GM23338 (cell line): Measurements from ENCODE around the gene SAP130. TPM values are rescaled to one million over a fixed set of nuclear protein-coding genes. Genes with fewer than 3 reads are reported as not detected.

Experiments
- ATAC-seq: fragments of 200-7000 bp; cut with Tn5 transposase; 3 replicates; pipeline ENCODE4 v1.9.1; 2020
- DNase-seq: peaks from one replicate; pipeline ENCODE4 v3.0.0-alpha.2; 2015; ENCODE audit warnings: low spot score
- H2AFZ ChIP-seq: fragments of 200-600 bp; sonication (generic); 2 replicates; pipeline ENCODE4 v1.8.0; 2016; ENCODE audit warnings: antibody characterized with exemption, mild to moderate bottlenecking, moderate library complexity
- H3F3A ChIP-seq: fragments of 200-600 bp; sonication (generic); replicated peaks from 2 replicates; pipeline ENCODE4 v1.8.0; 2017; ENCODE audit warnings: antibody characterized with exemption, mixed run types, low read depth
- H3K27ac ChIP-seq: fragments of 200-600 bp; sonication (generic); 2 replicates; pipeline ENCODE4 v1.6.1; 2016; ENCODE audit warnings: low read depth
- H3K27me3 ChIP-seq: fragments of 200-600 bp; sonication (generic); 2 replicates; pipeline ENCODE4 v1.8.0; 2016; ENCODE audit warnings: mild to moderate bottlenecking, mixed run types, moderate library complexity; ENCODE audit not compliant: insufficient read depth
- H3K36me3 ChIP-seq: fragments of 200-600 bp; sonication (generic); 2 replicates; pipeline ENCODE4 v1.8.0; 2016; ENCODE audit warnings: mild to moderate bottlenecking; ENCODE audit not compliant: insufficient read depth
- H3K4me1 ChIP-seq: fragments of 200-600 bp; sonication (generic); 2 replicates; pipeline ENCODE4 v1.8.0; 2016; ENCODE audit warnings: mild to moderate bottlenecking, moderate library complexity; ENCODE audit not compliant: insufficient read depth
- H3K4me2 ChIP-seq: fragments of 200-600 bp; sonication (generic); 2 replicates; pipeline ENCODE4 v1.7.1; 2017; ENCODE audit warnings: mixed run types
- H3K4me3 ChIP-seq: fragments of 200-600 bp; sonication (generic); 2 replicates; pipeline ENCODE4 v1.6.1; 2016; ENCODE audit warnings: mixed run types
- H3K79me2 ChIP-seq: fragments of 200-600 bp; sonication (generic); replicated peaks from 2 replicates; pipeline ENCODE4 v1.8.0; 2017; ENCODE audit warnings: mild to moderate bottlenecking; ENCODE audit not compliant: insufficient read depth
- H3K9me2 ChIP-seq: fragments of 200-600 bp; sonication (generic); 2 replicates; pipeline ENCODE4 v1.8.0; 2017; ENCODE audit not compliant: insufficient read depth
- H4K20me1 ChIP-seq: fragments of 200-600 bp; sonication (generic); replicated peaks from 2 replicates; pipeline ENCODE4 v1.8.0; 2017; ENCODE audit warnings: mild to moderate bottlenecking; ENCODE audit not compliant: insufficient read depth
- H3K27ac Mint-ChIP-seq: 2 replicates; pipeline ENCODE4 v1.8.0; 2020; ENCODE audit warnings: inconsistent platforms, mild to moderate bottlenecking, moderate library complexity, mixed read lengths
- H3K27me3 Mint-ChIP-seq: 3 replicates; pipeline ENCODE4 v1.8.0; 2022; ENCODE audit warnings: low read depth, mild to moderate bottlenecking, moderate library complexity, mixed read lengths, inconsistent platforms; ENCODE audit not compliant: insufficient read depth, poor library complexity
- H3K36me3 Mint-ChIP-seq: 3 replicates; pipeline ENCODE4 v1.8.0; 2021; ENCODE audit warnings: low read depth, mild to moderate bottlenecking, inconsistent platforms, moderate library complexity, mixed read lengths
- H3K4me1 Mint-ChIP-seq: 3 replicates; pipeline ENCODE4 v1.8.0; 2020; ENCODE audit warnings: mild to moderate bottlenecking, inconsistent platforms, mixed read lengths
- H3K4me3 Mint-ChIP-seq: 3 replicates; pipeline ENCODE4 v1.8.0; 2021; ENCODE audit warnings: moderate library complexity, mild to moderate bottlenecking, inconsistent platforms, mixed read lengths
- H3K9me3 Mint-ChIP-seq: 3 replicates; pipeline ENCODE4 v1.8.0; 2020; ENCODE audit warnings: moderate library complexity, mild to moderate bottlenecking, inconsistent platforms, mixed read lengths
- CREB1 ChIP-seq: fragments of 250-450 bp; sonication (Bioruptor Pico); IDR thresholded peaks from 2 replicates; pipeline ENCODE4 v1.5.0; 2020; ENCODE audit warnings: low read depth, mild to moderate bottlenecking, moderate library complexity
- JUNB ChIP-seq: IDR thresholded peaks from one replicate; pipeline ENCODE4 v1.6.1; 2016; ENCODE audit warnings: antibody characterized with exemption; ENCODE audit not compliant: unreplicated experiment
- NANOG ChIP-seq: IDR thresholded peaks from 2 replicates; pipeline ENCODE4 v1.6.1; 2016; ENCODE audit warnings: antibody characterized with exemption, borderline replicate concordance
- POLR2AphosphoS5 ChIP-seq: IDR thresholded peaks from 2 replicates; pipeline ENCODE4 v1.6.1; 2016; ENCODE audit warnings: antibody characterized with exemption, low read depth
- STAT1 ChIP-seq: IDR thresholded peaks from one replicate; pipeline ENCODE4 v1.6.1; 2016; ENCODE audit warnings: antibody characterized with exemption; ENCODE audit not compliant: unreplicated experiment
- polyA plus RNA-seq: library from polyadenylated mRNA; unstranded; fragments of >200 nt; fragmentation: Nextera tagmentation; extraction: Ambion mirVana; gene quantifications from 2 replicates; pipeline ENCODE4 v1.2.1, GENCODE V29; 2016
- total RNA-seq: library from RNA; depleted of rRNA; stranded (reverse); fragments of >200 nt; shearing (Covaris generic); gene quantifications from 2 replicates; pipeline ENCODE4 v1.2.3, GENCODE V29; 2014
- TF ChIP-seq, protein P1 (sequence below): fragments of 250-450 bp; sonication (Bioruptor Pico); IDR thresholded peaks from 2 replicates; pipeline ENCODE4 v1.5.0; 2020; ENCODE audit warnings: mild to moderate bottlenecking, moderate library complexity
- TF ChIP-seq, protein P2 (sequence below), 2 experiments: fragments of 200-600 bp in 1 of 2; sonication (generic) in 1 of 2; conservative IDR thresholded peaks; 2 replicates each; pipeline versions ENCODE4 v1.5.1 to v1.6.1; 2016 to 2017; ENCODE audit warnings: antibody characterized with exemption in 2 of 2, low read depth in 2 of 2, mild to moderate bottlenecking in 2 of 2, moderate library complexity in 1 of 2
- TF ChIP-seq, protein P3 (sequence below): IDR thresholded peaks from 2 replicates; pipeline ENCODE4 v1.6.1; 2016; ENCODE audit warnings: antibody characterized with exemption
- TF ChIP-seq, protein P4 (sequence below): IDR thresholded peaks from one replicate; pipeline ENCODE4 v1.6.1; 2018; ENCODE audit warnings: antibody characterized with exemption; ENCODE audit not compliant: unreplicated experiment

SAP130 gene
- total and polyA plus RNA-seq, 2 experiments from 2014 or later: 19.5 to 35.1 TPM

DNA sequence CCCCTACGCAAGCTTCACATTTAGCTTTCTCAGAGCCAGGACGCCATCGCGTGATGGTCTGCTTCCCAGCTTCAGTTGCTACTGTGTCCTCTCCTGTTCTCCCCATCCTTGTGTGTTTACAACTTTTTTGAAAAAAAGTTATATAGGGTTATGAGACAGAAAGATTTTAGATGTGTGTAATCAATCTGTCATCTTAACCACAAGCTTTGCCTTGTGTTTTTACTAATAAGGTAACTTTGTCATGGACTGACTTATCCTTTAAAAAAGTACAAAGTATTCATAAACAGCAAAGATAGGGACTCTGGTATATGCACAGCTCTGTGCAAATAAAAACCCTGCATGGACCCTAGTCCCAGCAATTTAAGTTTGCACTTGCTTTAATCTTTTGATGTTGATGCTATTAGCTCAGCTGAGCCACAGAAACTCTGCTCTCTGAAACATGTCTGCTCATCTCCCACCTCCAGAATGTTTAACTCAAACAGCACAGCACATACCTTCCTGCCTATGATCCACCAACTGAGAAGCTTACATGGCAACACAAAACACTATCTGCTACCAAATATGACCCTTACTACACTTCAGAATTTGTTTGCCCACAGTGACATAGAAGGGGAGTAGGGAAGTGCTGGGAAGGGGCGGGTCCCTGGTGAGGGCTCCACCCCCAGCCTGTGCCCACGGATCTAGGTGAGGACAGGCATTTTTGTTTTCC is 42.7 kb downstream of the SAP130 start (continued):
- TF ChIP-seq, protein P1, sequence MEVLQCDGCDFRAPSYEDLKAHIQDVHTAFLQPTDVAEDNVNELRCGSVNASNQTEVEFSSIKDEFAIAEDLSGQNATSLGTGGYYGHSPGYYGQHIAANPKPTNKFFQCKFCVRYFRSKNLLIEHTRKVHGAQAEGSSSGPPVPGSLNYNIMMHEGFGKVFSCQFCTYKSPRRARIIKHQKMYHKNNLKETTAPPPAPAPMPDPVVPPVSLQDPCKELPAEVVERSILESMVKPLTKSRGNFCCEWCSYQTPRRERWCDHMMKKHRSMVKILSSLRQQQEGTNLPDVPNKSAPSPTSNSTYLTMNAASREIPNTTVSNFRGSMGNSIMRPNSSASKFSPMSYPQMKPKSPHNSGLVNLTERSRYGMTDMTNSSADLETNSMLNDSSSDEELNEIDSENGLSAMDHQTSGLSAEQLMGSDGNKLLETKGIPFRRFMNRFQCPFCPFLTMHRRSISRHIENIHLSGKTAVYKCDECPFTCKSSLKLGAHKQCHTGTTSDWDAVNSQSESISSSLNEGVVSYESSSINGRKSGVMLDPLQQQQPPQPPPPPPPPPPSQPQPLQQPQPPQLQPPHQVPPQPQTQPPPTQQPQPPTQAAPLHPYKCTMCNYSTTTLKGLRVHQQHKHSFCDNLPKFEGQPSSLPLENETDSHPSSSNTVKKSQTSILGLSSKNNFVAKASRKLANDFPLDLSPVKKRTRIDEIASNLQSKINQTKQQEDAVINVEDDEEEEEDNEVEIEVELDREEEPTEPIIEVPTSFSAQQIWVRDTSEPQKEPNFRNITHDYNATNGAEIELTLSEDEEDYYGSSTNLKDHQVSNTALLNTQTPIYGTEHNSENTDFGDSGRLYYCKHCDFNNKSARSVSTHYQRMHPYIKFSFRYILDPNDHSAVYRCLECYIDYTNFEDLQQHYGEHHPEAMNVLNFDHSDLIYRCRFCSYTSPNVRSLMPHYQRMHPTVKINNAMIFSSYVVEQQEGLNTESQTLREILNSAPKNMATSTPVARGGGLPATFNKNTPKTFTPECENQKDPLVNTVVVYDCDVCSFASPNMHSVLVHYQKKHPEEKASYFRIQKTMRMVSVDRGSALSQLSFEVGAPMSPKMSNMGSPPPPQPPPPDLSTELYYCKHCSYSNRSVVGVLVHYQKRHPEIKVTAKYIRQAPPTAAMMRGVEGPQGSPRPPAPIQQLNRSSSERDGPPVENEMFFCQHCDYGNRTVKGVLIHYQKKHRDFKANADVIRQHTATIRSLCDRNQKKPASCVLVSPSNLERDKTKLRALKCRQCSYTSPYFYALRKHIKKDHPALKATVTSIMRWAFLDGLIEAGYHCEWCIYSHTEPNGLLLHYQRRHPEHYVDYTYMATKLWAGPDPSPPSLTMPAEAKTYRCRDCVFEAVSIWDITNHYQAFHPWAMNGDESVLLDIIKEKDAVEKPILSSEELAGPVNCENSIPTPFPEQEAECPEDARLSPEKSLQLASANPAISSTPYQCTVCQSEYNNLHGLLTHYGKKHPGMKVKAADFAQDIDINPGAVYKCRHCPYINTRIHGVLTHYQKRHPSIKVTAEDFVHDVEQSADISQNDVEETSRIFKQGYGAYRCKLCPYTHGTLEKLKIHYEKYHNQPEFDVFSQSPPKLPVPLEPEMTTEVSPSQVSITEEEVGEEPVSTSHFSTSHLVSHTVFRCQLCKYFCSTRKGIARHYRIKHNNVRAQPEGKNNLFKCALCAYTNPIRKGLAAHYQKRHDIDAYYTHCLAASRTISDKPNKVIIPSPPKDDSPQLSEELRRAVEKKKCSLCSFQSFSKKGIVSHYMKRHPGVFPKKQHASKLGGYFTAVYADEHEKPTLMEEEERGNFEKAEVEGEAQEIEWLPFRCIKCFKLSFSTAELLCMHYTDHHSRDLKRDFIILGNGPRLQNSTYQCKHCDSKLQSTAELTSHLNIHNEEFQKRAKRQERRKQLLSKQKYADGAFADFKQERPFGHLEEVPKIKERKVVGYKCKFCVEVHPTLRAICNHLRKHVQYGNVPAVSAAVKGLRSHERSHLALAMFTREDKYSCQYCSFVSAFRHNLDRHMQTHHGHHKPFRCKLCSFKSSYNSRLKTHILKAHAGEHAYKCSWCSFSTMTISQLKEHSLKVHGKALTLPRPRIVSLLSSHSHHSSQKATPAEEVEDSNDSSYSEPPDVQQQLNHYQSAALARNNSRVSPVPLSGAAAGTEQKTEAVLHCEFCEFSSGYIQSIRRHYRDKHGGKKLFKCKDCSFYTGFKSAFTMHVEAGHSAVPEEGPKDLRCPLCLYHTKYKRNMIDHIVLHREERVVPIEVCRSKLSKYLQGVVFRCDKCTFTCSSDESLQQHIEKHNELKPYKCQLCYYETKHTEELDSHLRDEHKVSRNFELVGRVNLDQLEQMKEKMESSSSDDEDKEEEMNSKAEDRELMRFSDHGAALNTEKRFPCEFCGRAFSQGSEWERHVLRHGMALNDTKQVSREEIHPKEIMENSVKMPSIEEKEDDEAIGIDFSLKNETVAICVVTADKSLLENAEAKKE: no peak
- TF ChIP-seq POLR2AphosphoS5 (no peak), CREB1 (no peak), STAT1 (no peak)
- TF ChIP-seq, protein P2, sequence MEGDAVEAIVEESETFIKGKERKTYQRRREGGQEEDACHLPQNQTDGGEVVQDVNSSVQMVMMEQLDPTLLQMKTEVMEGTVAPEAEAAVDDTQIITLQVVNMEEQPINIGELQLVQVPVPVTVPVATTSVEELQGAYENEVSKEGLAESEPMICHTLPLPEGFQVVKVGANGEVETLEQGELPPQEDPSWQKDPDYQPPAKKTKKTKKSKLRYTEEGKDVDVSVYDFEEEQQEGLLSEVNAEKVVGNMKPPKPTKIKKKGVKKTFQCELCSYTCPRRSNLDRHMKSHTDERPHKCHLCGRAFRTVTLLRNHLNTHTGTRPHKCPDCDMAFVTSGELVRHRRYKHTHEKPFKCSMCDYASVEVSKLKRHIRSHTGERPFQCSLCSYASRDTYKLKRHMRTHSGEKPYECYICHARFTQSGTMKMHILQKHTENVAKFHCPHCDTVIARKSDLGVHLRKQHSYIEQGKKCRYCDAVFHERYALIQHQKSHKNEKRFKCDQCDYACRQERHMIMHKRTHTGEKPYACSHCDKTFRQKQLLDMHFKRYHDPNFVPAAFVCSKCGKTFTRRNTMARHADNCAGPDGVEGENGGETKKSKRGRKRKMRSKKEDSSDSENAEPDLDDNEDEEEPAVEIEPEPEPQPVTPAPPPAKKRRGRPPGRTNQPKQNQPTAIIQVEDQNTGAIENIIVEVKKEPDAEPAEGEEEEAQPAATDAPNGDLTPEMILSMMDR (conservative IDR thresholded peaks at IDR 0.05; ENCODE audit: low read depth in 2 of 2): no peak

DNA sequence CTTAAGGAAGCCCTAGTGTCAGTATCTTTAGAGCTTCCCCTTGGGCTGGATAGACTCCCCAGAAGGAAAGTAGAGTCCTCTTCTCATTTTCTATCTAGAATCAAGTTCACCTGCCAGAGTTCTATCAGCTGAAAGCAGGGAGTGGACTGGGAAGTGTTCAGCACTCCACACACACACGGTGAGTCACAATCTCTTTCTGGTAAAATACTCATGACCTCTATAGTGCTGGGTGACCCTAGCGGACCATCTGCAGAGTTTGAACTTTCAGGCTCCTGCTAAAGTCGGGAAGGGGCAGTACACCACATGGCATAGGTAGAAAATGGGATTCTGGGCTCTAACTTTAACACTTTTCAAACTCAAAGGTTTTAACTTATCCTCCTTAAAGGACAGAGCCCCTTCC is 43.3 kb downstream of the SAP130 start:
- Histone ChIP-seq H2AFZ (no peak overlapping the region), H3K36me3 (peaks cover 40% of the 10 kb centered on the region), H3K79me2 (0 out of 2 replicates have a peak, but pooled peaks cover 2% of the 10 kb centered on the region), H3K4me2 (no peak overlapping the region), H3K27me3 (no peaks in the 10 kb centered on the region), H3K4me3 (no peak overlapping the region), H3F3A (no peaks in the 10 kb centered on the region), H3K4me1 (no peaks in the 10 kb centered on the region), H3K27ac (no peak overlapping the region), H4K20me1 (peaks cover 7% of the 10 kb centered on the region), H3K9me2 (no peaks in the 10 kb centered on the region)
- DNase-seq (no peak), ATAC-seq (no peak)
- H3K27me3 Mint-ChIP-seq: no peaks in the 10 kb centered on the region
- no peak overlapping the region for H3K4me3 Mint-ChIP-seq
- H3K4me1 Mint-ChIP-seq: no peaks in the 10 kb centered on the region; the same call in 2 of the 3 replicates
- peaks cover 59% of the 10 kb centered on the region for H3K36me3 Mint-ChIP-seq
- H3K27ac Mint-ChIP-seq: no peak overlapping the region
- H3K9me3 Mint-ChIP-seq: no peaks in the 10 kb centered on the region
- no peak for TF ChIP-seq STAT1
- TF ChIP-seq NANOG: no peak
- TF ChIP-seq CREB1: no peak
- TF ChIP-seq JUNB: no peak
- TF ChIP-seq, protein P3, sequence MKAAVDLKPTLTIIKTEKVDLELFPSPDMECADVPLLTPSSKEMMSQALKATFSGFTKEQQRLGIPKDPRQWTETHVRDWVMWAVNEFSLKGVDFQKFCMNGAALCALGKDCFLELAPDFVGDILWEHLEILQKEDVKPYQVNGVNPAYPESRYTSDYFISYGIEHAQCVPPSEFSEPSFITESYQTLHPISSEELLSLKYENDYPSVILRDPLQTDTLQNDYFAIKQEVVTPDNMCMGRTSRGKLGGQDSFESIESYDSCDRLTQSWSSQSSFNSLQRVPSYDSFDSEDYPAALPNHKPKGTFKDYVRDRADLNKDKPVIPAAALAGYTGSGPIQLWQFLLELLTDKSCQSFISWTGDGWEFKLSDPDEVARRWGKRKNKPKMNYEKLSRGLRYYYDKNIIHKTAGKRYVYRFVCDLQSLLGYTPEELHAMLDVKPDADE: no peak
- TF ChIP-seq, protein P2 (conservative IDR thresholded peaks at IDR 0.05; ENCODE audit: low read depth in 2 of 2): no peak
- TF ChIP-seq, protein P4, sequence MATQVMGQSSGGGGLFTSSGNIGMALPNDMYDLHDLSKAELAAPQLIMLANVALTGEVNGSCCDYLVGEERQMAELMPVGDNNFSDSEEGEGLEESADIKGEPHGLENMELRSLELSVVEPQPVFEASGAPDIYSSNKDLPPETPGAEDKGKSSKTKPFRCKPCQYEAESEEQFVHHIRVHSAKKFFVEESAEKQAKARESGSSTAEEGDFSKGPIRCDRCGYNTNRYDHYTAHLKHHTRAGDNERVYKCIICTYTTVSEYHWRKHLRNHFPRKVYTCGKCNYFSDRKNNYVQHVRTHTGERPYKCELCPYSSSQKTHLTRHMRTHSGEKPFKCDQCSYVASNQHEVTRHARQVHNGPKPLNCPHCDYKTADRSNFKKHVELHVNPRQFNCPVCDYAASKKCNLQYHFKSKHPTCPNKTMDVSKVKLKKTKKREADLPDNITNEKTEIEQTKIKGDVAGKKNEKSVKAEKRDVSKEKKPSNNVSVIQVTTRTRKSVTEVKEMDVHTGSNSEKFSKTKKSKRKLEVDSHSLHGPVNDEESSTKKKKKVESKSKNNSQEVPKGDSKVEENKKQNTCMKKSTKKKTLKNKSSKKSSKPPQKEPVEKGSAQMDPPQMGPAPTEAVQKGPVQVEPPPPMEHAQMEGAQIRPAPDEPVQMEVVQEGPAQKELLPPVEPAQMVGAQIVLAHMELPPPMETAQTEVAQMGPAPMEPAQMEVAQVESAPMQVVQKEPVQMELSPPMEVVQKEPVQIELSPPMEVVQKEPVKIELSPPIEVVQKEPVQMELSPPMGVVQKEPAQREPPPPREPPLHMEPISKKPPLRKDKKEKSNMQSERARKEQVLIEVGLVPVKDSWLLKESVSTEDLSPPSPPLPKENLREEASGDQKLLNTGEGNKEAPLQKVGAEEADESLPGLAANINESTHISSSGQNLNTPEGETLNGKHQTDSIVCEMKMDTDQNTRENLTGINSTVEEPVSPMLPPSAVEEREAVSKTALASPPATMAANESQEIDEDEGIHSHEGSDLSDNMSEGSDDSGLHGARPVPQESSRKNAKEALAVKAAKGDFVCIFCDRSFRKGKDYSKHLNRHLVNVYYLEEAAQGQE: no peak
